ENCODE measurements around the gene GRIPAP1.
"Not testable (repeated sequence)": the region's sequence is repeated elsewhere in the genome, so short reads cannot be mapped to it uniquely, and the experiment has no call there.

GRIPAP1 gene

GRCh38 chrX:48996969-48997368 is 5.1 kb downstream of the GRIPAP1 start:
- DNase-seq (ENCODE audit: low read depth), result no peak

GRCh38 chrX:48992341-48992740 is 9.7 kb downstream of the GRIPAP1 start:
- no peak for DNase-seq (ENCODE audit: low read depth)

DNA sequence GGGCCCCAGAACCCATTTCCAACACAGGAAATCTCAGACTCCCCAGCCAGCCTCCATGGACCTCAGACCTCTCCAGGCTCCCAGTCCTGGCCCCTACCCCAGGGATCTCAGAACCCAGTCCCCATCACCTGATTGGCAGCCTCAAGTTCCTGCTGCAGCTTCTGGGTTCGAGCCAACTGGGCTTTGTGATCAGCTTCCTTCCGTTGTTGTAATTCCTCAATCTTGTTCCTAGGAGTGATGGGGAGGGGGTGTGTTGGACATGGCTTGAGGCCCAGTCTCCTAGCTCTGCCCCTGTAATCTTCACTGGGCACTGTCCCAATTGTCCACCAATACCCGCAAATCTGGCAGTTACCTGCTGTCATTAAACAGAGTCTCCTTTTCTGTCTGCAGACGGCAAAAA is 12.6 kb downstream of the GRIPAP1 start:
- DNase-seq (ENCODE audit: low read depth), result no peak

DNA sequence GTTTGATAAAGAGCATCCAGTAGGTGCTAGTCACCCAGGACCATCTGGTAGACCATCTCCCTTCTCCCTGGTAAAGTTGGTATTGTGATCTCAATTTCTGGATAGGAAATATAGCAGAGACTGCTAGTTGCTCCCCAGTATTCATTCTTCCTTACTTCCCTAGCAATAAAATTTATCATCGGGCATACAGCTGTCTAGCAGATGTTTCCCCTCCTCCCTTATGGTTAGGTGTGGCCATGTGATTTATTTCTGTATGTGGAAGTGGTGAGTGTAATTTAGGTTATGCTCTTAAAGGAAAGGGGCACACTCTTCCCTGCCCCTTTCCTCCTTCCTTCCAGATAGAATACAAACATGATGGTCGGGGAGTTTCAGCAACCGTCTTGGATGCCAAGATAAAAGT is 18.2 kb downstream of the GRIPAP1 start:
- no peak for DNase-seq (ENCODE audit: low read depth)

DNA sequence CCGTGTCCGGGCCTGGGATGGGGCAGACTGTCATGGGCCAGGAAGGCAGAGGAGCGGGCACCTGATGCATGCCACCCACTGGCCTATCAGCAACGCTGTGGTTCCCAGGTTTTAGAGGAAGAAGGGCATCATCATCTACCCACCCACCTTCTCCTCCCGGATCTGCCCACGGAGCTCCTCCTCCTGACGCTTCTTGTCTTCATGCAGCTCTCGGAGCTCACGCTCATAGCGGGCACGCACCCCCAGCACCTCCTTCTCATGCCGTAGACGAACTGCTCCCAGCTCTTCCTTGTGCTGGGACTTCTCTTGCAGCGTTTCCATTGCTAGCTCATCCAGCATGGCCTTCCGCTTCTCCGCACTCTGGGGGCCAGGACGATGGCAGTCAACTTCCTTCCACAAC is 19.0 kb downstream of the GRIPAP1 start:
- no peak for DNase-seq (ENCODE audit: low read depth)

DNA sequence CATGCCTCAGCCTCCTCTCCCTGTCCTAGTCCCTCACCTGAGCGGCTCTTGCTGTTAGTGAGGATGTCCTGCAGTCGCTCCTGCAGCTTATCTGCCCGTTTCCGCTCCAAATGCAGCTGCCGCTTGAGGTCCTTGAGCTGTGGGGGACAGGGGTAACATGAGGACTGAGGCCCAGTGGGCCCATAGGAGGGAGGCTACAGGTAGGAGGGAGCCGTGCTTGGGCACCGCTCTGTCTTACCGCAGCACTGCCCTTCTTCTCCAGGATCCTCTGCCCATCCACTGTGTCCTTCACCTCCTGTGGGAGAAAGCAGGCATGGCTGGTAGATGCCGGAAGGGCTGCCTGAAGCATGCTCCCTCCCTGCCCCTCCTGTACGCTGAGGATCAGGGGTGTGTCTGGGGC is 20.9 kb downstream of the GRIPAP1 start:
- no peak for DNase-seq (ENCODE audit: low read depth)

DNA sequence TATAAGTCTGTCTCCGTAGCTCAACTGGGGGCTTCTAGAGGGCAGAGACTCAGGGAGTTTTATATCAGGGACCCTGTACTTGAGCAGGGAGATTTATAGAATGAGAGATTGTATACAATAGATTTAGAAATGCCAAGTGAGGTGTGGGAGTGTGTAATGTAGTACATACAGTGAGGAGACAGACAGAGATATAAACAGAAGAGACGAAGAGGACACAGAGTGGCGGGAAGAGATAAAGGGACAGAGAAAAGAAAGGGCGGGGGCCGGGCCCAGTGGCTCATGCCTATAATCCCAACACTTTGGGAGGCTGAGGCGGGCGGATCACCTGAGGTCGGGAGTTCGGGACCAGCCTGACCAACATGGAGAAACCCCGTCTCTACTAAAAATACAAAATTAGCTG is 21.7 kb downstream of the GRIPAP1 start:
- DNase-seq (ENCODE audit: low read depth), result not testable (repeated sequence)

DNA sequence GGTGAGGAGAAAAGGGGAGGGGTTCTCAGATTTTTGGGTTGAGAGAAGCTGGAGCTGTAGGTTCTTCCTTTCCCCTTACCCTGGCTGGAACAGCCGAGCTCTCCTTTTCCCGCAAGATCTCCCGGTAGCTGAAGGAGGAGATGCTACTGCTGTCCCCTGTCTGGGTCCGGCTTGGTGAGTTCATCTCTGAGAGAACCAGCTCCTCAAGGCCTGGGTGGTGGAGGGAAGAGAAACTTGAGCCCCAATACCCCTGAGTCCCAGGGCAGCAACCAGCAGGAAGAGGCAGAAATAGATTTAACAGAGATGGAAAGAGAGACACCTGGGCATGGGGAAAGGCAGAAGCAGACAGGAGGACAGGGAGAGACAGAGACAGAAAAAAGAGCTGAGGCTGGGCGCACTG is 23.8 kb downstream of the GRIPAP1 start:
- no peak for DNase-seq (ENCODE audit: low read depth)

DNA sequence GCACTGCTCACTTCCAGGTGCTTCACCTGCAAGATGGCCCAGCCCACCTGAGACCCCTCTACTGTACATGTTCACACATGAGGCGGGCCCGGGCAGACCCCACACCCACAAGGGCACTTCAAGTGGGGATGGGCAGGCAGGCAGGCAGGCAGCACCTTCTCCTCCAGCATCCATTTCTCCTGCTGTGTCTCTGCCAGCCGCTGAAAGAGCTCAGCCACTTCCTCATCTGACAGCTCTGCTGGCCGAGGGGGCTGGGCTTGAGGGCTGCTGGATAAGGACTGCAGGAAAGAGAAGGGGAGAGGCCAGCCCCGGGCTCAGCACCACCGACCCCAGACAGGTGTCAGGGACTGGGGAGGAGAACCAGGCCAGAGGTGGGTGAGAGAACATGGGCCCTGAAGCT is 26.0 kb downstream of the GRIPAP1 start:
- no peak for DNase-seq (ENCODE audit: low read depth)

GRCh38 chrX:48975541-48975940 is 26.5 kb downstream of the GRIPAP1 start:
- DNase-seq (ENCODE audit: low read depth), result no peak

- DNase-seq (ENCODE audit: low read depth), result no peak
Observed at GRCh38 chrX:48975041-48975440, 27.0 kb downstream of the GRIPAP1 start.

GRCh38 chrX:48974574-48974973 is 27.5 kb downstream of the GRIPAP1 start:
- DNase-seq (ENCODE audit: low read depth), result no peak

GRCh38 chrX:48974033-48974432 is 28.0 kb downstream of the GRIPAP1 start:
- no peak for DNase-seq (ENCODE audit: low read depth)

GRCh38 chrX:48972220-48973164 is 29.6 kb downstream of the GRIPAP1 start:
- DNase-seq (ENCODE audit: low read depth), result no peak

DNA sequence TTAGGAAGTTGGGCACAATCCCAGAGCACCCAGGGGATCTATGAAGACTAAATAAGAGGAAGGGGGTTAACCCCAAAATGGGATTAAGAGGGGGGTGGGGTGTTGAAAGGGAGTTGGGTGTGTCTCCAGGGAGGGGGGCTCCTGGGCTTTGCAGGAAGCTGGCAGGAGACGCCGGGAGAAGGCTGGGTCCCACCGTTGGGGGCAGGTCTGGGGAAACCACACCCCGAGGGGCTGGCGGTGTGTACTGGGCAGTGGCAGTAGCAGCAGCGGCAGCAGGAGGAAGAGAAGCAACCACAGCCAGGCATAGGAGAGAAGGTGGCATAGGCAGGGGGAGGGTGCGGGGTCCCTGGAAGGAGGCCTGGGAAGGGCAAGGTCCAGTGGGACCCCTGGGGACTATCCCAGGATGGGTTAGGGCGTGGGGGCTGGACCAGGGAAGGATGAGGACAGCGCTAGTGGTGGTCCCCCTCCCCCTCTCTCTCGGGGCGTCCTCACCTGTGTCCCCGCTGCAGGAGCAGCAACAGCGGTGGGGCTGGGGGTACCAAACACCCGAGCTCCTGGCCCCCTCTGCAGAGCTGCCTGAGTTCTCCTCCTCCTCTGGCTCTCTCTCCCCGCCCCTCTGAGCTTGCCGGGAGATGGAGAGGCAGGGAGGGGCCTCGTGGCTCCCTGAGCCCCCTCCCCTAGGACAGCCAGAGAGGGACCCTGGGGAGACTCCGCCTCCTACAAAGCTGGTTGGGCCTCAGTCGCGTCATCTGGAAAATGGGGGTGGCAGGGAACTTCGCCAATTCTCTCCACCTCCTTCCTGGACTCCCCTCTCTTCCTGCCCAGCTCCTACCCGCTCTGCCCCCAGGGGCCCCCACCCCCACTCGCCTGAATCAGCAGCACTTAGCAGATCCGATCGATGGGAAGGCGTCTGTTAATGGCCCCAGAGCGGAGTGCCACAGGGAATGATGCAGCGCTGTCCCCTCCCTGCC is 30.5 kb downstream of the GRIPAP1 start, which contains the start of gene KCND1:
Gene KCND1 (minus strand): TSS at position 596 of the 971 bp plus-strand sequence. CDS start 1,573 bp downstream, outside the sequence.
- DNase-seq (ENCODE audit: low read depth), result no peak

DNA sequence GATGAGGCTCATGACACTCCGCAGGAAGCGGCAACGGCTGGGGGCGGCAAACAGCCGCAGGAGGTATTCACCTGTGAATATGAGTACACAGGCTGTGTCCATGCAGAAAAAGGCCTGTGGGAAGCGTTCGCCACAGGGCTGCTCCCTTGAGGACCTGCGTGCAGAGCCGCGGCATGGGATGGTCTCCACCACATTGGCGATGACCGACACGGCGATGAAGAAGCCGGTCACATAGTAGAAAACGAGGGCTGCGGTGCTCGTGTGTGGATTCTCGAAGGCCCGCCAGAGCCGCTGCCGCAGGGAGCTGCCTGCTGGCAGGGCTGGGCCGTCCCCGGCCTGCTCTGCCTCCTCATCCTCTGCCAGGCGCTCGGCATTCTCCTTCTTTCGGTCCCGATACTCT is 32.6 kb downstream of the GRIPAP1 start:
- no peak for DNase-seq (ENCODE audit: low read depth)

DNA sequence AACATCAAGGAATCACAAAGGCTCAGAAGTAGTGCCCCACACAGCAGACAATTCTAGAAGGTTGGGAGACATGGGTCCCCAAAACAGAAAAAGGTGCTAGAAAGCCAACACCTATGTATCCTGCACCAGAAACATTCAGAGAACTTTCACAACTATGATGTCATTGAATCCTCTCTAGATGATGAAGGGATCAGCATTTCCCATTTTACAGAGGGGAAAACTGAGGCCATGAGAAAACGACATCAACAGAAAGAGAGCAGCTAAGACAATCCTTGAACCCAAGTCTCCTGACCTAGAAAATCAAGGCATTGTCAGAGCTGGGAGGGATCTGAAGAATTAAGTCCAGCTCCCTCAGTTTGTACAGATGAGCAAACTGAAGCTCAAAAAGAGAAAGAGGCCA is 33.7 kb downstream of the GRIPAP1 start:
- DNase-seq (ENCODE audit: low read depth), result no peak

DNA sequence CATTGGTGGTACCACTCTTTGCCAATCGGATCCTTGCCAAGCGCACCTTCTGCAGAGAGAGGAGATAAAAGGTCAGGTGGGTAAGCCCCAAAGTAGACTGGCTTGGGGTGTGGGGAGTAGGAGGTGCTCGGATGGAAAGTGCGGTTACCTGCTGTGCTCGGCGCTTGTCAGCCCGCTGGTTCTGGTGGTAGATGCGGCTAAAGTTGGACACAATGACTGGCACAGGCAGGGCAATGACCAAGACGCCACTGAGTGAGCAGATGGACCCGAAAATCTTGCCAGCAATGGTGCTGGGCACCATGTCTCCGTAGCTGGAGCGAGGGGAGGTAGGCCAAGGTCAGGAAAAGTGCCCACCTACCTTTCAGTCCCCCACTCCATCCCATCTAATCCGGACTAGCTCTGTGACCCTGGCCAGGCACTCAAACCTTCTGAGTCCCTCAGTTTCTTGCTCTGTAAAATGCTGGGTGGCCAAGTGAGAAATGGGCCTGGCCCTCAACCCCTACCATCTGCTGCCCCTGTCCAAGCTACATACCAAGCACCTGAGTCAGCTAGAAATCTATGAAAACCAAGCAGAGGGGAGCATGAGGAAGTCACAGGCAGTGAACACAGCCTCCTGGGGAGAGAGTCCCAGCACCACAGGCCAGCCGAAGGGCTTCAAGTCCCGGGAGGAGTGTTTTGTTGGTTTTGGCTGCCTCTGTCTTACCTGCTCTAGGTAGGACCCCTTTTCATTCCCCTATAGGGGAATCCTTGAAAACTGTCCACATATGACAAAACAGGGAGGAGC is 35.1 kb downstream of the GRIPAP1 start:
- no peak for DNase-seq (ENCODE audit: low read depth)

GRCh38 chrX:48965959-48966358 is 36.1 kb downstream of the GRIPAP1 start:
- DNase-seq (ENCODE audit: low read depth), result no peak

GRCh38 chrX:48961585-48962091 is 40.4 kb downstream of the GRIPAP1 start:
- no peak for DNase-seq (ENCODE audit: low read depth)

GRCh38 chrX:48960291-48960690 is 41.8 kb downstream of the GRIPAP1 start:
- DNase-seq (ENCODE audit: low read depth), result no peak

Measured in HS-27A (cell line).